ENCODE data around the gene RERE.

RERE gene

GRCh38 chr1:8572106-8572505 lies 245.3 kb downstream of the RERE start:
- CTCF ChIA-PET, result interaction anchor here (0.7 to 3.8 kb wide), 5 partner anchors 10 to 153 kb away, joined by 3 to 60 read pairs (median 22); no protein-coding TSS in a partner anchor
- POLR2A ChIA-PET, result no interaction called here
- no peak for TF ChIP-seq CTCF (IDR thresholded peaks at IDR 0.05; ENCODE audit: insufficient read depth, low read length, missing control alignments)
- no peak for DNase-seq (ENCODE audit: low read depth, low spot score)
- no peak overlapping the region for H3K4me3 ChIP-seq (ENCODE audit: low read depth, low read length)

- ChIA-PET CTCF (interaction anchor here (0.6 to 3.8 kb wide), 28 partner anchors 8 to 277 kb away, joined by 3 to 60 read pairs (median 3); no protein-coding TSS in a partner anchor), POLR2A (no interaction called here)
- TF ChIP-seq CTCF (IDR thresholded peaks at IDR 0.05; ENCODE audit: insufficient read depth, low read length, missing control alignments), result peak; percentile 9
- H3K4me3 ChIP-seq (ENCODE audit: low read depth, low read length), result no peak overlapping the region
- DNase-seq (ENCODE audit: low read depth, low spot score), result no peak
Observed at GRCh38 chr1:8571200-8571984, 246.0 kb downstream of the RERE start.

GRCh38 chr1:8570465-8570864 lies 247.0 kb downstream of the RERE start:
- POLR2A ChIA-PET, result no interaction called here
- TF ChIP-seq CTCF (IDR thresholded peaks at IDR 0.05; ENCODE audit: insufficient read depth, low read length, missing control alignments), result no peak
- CTCF ChIA-PET, result interaction anchor here (0.5 to 3.8 kb wide), 31 partner anchors 9 to 302 kb away, joined by 3 to 60 read pairs (median 3); no protein-coding TSS in a partner anchor
- DNase-seq (ENCODE audit: low read depth, low spot score), result no peak
- no peak overlapping the region for H3K4me3 ChIP-seq (ENCODE audit: low read depth, low read length)

- ChIA-PET POLR2A (no interaction called here), CTCF (interaction anchor here (0.7 to 3.8 kb wide), 13 partner anchors 9 to 280 kb away, joined by 3 to 60 read pairs (median 4); no protein-coding TSS in a partner anchor)
- TF ChIP-seq CTCF (IDR thresholded peaks at IDR 0.05; ENCODE audit: insufficient read depth, low read length, missing control alignments), result no peak
- no peak for DNase-seq (ENCODE audit: low read depth, low spot score)
- H3K4me3 ChIP-seq (ENCODE audit: low read depth, low read length), result no peak overlapping the region
Observed at GRCh38 chr1:8569242-8569641, 248.2 kb downstream of the RERE start.

GRCh38 chr1:8568837-8569236 lies 248.6 kb downstream of the RERE start:
- DNase-seq (ENCODE audit: low read depth, low spot score), result no peak
- POLR2A ChIA-PET, result no interaction called here
- CTCF ChIA-PET, result interaction anchor here (0.8 to 3.8 kb wide), 14 partner anchors 8 to 280 kb away, joined by 3 to 60 read pairs (median 4); no protein-coding TSS in a partner anchor
- H3K4me3 ChIP-seq (ENCODE audit: low read depth, low read length), result no peak overlapping the region
- TF ChIP-seq CTCF (IDR thresholded peaks at IDR 0.05; ENCODE audit: insufficient read depth, low read length, missing control alignments), result no peak

- TF ChIP-seq CTCF (IDR thresholded peaks at IDR 0.05; ENCODE audit: insufficient read depth, low read length, missing control alignments), result no peak
- no peak overlapping the region for H3K4me3 ChIP-seq (ENCODE audit: low read depth, low read length)
- DNase-seq (ENCODE audit: low read depth, low spot score), result no peak
- POLR2A ChIA-PET, result no interaction called here
- CTCF ChIA-PET, result interaction anchor here (1.0 to 1.1 kb wide), 2 partner anchors 33 to 159 kb away, joined by 3 to 4 read pairs; no protein-coding TSS in a partner anchor
Observed at GRCh38 chr1:8567146-8567545, 250.3 kb downstream of the RERE start.

All from AG04449 (cell line).